OCI-LY7 (cell line): ENCODE results near the gene LITAFD.

ENCODE experiments used
- EZH2phosphoT487 ChIP-seq: fragments of 200-600 bp; sonication (generic); IDR thresholded peaks from 2 replicates; pipeline ENCODE4 v1.6.1; 2018; ENCODE audit warnings: low read depth, borderline replicate concordance, mild to moderate bottlenecking, mixed run types, antibody characterized with exemption, low read length, moderate library complexity, mixed read lengths
- TF ChIP-seq, protein P1 (sequence below): fragments of 200-600 bp; sonication (generic); conservative IDR thresholded peaks from 2 replicates; pipeline ENCODE4 v1.5.1; 2014; ENCODE audit warnings: mild to moderate bottlenecking, antibody characterized with exemption, low read length, moderate library complexity, mixed read lengths

DNA sequence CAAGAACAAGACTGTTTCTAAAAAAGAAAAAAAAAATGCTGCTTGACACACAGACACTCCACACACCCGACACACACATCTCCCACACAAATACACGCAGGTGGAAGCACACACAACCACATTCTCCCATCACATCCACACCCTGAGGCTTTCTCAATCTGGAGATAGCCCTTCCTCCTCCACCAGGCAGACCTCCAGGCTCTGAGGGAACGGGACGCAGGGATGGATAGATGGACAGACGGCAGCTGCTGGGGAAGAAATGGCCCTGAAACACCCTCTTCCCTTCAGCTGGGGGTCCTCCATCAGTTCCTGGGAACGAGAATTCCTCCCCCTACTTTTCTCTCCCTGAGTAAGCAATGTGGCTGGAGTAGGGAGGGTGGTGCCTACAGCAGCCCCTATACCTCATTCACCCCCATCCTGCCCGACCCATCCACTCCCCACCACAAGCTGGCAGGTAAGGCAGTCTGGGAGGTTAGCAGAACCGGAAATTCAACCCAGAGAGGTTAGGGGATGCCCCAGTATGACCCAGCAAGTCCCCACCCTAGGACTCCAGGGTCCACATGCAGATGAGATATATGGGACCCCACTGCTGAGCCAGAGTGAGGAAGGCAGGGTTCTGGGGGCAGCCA, 4.1 kb upstream of the LITAFD start:
- TF ChIP-seq, protein P1, sequence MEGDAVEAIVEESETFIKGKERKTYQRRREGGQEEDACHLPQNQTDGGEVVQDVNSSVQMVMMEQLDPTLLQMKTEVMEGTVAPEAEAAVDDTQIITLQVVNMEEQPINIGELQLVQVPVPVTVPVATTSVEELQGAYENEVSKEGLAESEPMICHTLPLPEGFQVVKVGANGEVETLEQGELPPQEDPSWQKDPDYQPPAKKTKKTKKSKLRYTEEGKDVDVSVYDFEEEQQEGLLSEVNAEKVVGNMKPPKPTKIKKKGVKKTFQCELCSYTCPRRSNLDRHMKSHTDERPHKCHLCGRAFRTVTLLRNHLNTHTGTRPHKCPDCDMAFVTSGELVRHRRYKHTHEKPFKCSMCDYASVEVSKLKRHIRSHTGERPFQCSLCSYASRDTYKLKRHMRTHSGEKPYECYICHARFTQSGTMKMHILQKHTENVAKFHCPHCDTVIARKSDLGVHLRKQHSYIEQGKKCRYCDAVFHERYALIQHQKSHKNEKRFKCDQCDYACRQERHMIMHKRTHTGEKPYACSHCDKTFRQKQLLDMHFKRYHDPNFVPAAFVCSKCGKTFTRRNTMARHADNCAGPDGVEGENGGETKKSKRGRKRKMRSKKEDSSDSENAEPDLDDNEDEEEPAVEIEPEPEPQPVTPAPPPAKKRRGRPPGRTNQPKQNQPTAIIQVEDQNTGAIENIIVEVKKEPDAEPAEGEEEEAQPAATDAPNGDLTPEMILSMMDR = no peak
- TF ChIP-seq EZH2phosphoT487 = no peak
